Natural killer cell (primary cell): ENCODE results near the gene TIGD6. TPM values are rescaled to one million over a fixed set of nuclear protein-coding genes. Genes with fewer than 3 reads are reported as not detected.

Source experiments
- ATAC-seq, 3 donors: fragments of 150-1000 bp in 2 of 3; fragments of 200-7000 bp in 1 of 3; cut with Tn5 transposase; 1 replicate in 1 of 3; 2 replicates in 2 of 3; pipeline ENCODE4 v1.10.0; 2021; ENCODE audit warnings: mild to moderate bottlenecking in 2 of 3, moderate library complexity in 2 of 3
- DNase-seq, 2 donors: peaks; one replicate each; pipeline versions ENCODE4 v3.0.0 to v3.0.0-alpha.2; 2013 to 2021; ENCODE audit warnings: mixed read lengths in 1 of 2
- H3K27ac ChIP-seq: one replicate; pipeline ENCODE4 v1.5.1; 2013; ENCODE audit warnings: mild to moderate bottlenecking, low read length
- H3K27me3 ChIP-seq: one replicate; pipeline ENCODE4 v1.6.1; 2013; ENCODE audit warnings: low read length; ENCODE audit not compliant: control insufficient read depth, insufficient read depth
- H3K36me3 ChIP-seq: one replicate; pipeline ENCODE4 v1.6.1; 2013; ENCODE audit warnings: low read length; ENCODE audit not compliant: control insufficient read depth, insufficient read depth
- H3K4me1 ChIP-seq: one replicate; pipeline ENCODE4 v1.6.1; 2013; ENCODE audit warnings: low read length; ENCODE audit not compliant: control insufficient read depth, insufficient read depth
- H3K4me3 ChIP-seq: one replicate; pipeline ENCODE4 v1.5.1; 2013; ENCODE audit warnings: low read length
- H3K9me3 ChIP-seq: one replicate; pipeline ENCODE4 v1.6.1; 2013; ENCODE audit warnings: low read length; ENCODE audit not compliant: control insufficient read depth, insufficient read depth
- H3K27ac Mint-ChIP-seq, 2 donors: one replicate each; pipeline ENCODE4 v1.8.0; 2022; ENCODE audit warnings: mild to moderate bottlenecking in 2 of 2, mixed read lengths in 2 of 2, moderate library complexity in 1 of 2
- H3K27me3 Mint-ChIP-seq, 2 donors: one replicate each; pipeline ENCODE4 v1.8.0; 2022; ENCODE audit warnings: low read depth in 2 of 2, mixed read lengths in 2 of 2
- H3K36me3 Mint-ChIP-seq: one replicate; pipeline ENCODE4 v1.8.0; 2022; ENCODE audit warnings: mixed read lengths
- H3K4me1 Mint-ChIP-seq, 2 donors: one replicate each; pipeline ENCODE4 v1.8.0; 2022; ENCODE audit warnings: mixed read lengths in 2 of 2
- H3K4me3 Mint-ChIP-seq: one replicate; pipeline ENCODE4 v1.8.0; 2022; ENCODE audit warnings: mild to moderate bottlenecking, moderate library complexity, mixed read lengths
- H3K9me3 Mint-ChIP-seq, 2 donors: one replicate each; pipeline ENCODE4 v1.8.0; 2022; ENCODE audit warnings: mixed read lengths in 2 of 2
- CTCF ChIP-seq: fragments of 200-600 bp; IDR thresholded peaks from one replicate; pipeline ENCODE4 v1.8.0; 2022; ENCODE audit warnings: antibody characterized with exemption
- WGBS: methylation state at CpG from one replicate; pipeline ENCODE4 v1.1.7; 2013; ENCODE audit warnings: missing lambda C conversion rate; ENCODE audit not compliant: insufficient coverage; 5-methylcytosine and 5-hydroxymethylcytosine counted together
- intact Hi-C: fragments of 100-400 bp; cut with micrococcal nuclease; formaldehyde crosslinking; loops from one replicate; pipeline ENCODE4 v1.14.2; 2022
- total RNA-seq, 4 donors: library from RNA; stranded (reverse); fragments of 120-200 nt in 1 of 4; gene quantifications; one replicate each; pipeline versions ENCODE4 v1.2.3 to v1.2.4, GENCODE V29; 2013 to 2022

Gene TIGD6
- total RNA-seq, 3 donors from 2014 or later (not counting 1 experiment from before 2014, with no cell fraction given), result 1.8 to 3.9 (median 2.5) TPM

DNA sequence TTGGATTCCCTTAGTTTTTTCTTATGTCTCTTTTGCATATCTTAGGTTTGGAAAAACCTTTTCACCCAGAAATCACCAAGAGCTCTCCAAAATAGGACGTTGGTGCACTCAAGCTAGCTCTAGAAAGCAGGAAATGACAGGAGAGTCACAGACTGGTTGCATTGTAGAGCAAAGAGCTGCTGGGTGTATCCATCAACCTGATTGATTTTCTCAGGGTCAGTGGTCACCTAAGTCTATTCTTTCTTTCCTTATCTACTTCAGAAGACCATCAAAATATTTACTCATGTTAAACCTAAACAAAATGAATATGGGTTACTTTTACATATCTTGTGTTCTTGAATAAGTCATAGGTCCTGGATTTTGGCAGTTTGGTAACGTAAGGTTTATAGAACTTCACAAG, 25.0 kb downstream of the TIGD6 start:
- H3K27ac ChIP-seq, result no peak overlapping the region
- TF ChIP-seq CTCF, result no peak
- H3K27me3 Mint-ChIP-seq, result no peaks in the 10 kb centered on the region
- intact Hi-C loops, result no loop called here
- ATAC-seq (no peak), DNase-seq (no peak)
- no peak overlapping the region for H3K4me3 Mint-ChIP-seq
- H3K4me1 Mint-ChIP-seq, result peaks cover 0 to 15% of the 10 kb centered on the region in 2 donors
- peaks cover 20% of the 10 kb centered on the region for H3K36me3 ChIP-seq
- H3K9me3 Mint-ChIP-seq, result no peaks in the 10 kb centered on the region
- H3K27me3 ChIP-seq, result no peaks in the 10 kb centered on the region
- 65% methylated on average over 2 of the region's 2 CpGs for WGBS
- no peaks in the 10 kb centered on the region for H3K9me3 ChIP-seq
- no peaks in the 10 kb centered on the region for H3K4me1 ChIP-seq
- no peak overlapping the region for H3K27ac Mint-ChIP-seq
- no peak overlapping the region for H3K4me3 ChIP-seq
- H3K36me3 Mint-ChIP-seq, result peaks cover 2% of the 10 kb centered on the region

DNA sequence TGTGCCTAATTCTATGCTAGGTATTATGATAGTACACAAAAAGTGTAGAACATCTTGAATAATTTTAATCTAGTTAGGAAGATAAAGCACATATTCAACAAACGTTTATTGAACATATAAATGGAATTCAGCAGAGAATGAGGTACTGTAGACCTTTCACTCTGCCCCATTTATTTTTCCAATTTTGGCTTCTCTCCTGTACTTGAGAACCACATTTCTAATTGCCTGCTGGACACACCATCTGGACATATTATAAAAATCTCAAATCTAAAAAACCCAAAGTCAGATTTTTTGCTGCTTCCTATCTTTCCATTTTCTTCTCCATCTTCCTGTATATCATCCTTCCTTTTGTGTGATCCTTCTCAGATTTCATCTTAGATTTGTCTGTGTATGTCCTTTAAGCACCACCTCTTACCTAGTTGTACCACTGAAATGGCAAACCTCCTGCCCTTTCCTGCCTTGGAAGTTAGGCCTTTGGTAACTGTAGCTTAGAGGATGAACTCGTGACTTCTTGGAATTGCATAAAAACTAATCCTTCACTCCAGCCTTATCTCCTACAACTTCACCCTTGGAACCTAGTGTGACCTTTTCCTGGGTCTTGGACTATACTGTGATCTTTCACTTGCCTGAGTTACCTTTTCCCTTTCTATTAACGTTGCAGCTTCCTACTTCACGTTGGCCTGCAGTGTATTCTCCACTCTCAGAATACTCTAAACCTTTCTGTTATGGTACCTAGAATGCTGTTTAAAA, 31.1 kb downstream of the TIGD6 start:
- ATAC-seq, result no peak
- no peaks in the 10 kb centered on the region for H3K36me3 Mint-ChIP-seq
- no peak overlapping the region for H3K27ac ChIP-seq
- no peaks in the 10 kb centered on the region for H3K27me3 ChIP-seq
- H3K4me1 ChIP-seq, result no peaks in the 10 kb centered on the region
- 95% methylated on average over 4 of the region's 4 CpGs for WGBS
- no peak for TF ChIP-seq CTCF
- no peaks in the 10 kb centered on the region for H3K27me3 Mint-ChIP-seq
- no peak for DNase-seq
- intact Hi-C loops, result no loop called here
- H3K4me3 Mint-ChIP-seq, result no peak overlapping the region
- H3K4me1 Mint-ChIP-seq, result peaks cover 10 to 17% of the 10 kb centered on the region in 2 donors
- H3K9me3 ChIP-seq, result no peaks in the 10 kb centered on the region
- no peaks in the 10 kb centered on the region for H3K36me3 ChIP-seq
- no peaks in the 10 kb centered on the region for H3K9me3 Mint-ChIP-seq
- H3K27ac Mint-ChIP-seq, result no peak overlapping the region
- no peak overlapping the region for H3K4me3 ChIP-seq

DNA sequence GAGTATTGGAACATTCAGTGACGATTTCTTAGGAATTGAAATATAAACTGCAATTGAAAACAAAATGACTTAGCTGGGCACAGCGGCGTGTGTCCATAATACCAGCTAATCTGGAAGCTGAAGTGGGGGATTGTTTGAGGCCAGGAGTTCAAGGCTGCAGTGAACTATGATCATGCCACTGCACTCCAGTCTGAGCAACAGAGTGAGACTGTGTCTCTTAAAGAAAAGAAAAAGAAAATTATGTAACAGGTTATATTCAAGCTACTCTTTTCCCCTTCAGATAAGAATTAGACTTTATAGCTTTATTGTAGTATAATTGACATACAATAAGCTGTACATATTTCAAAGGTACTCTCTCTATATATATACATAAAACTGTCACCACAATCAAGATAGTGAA, 33.5 kb downstream of the TIGD6 start:
- Mint-ChIP-seq H3K4me3 (no peak overlapping the region), H3K4me1 (peaks cover 13 to 22% of the 10 kb centered on the region in 2 donors), H3K27me3 (no peaks in the 10 kb centered on the region), H3K36me3 (no peaks in the 10 kb centered on the region), H3K27ac (no peak overlapping the region), H3K9me3 (no peaks in the 10 kb centered on the region)
- H3K4me3 ChIP-seq, result no peak overlapping the region
- no peaks in the 10 kb centered on the region for H3K4me1 ChIP-seq
- H3K36me3 ChIP-seq, result no peaks in the 10 kb centered on the region
- H3K9me3 ChIP-seq, result no peaks in the 10 kb centered on the region
- ATAC-seq (no peak), DNase-seq (no peak)
- WGBS, result 98% methylated on average over 3 of the region's 3 CpGs
- intact Hi-C loops, result no loop called here
- H3K27ac ChIP-seq, result no peak overlapping the region
- H3K27me3 ChIP-seq, result no peaks in the 10 kb centered on the region
- no peak for TF ChIP-seq CTCF

GRCh38 chr5:149963729-149964128, 36.7 kb downstream of the TIGD6 start:
- H3K27ac Mint-ChIP-seq, result no peak overlapping the region
- intact Hi-C loops, result no loop called here
- Histone ChIP-seq H3K4me3 (no peak overlapping the region), H3K27ac (no peak overlapping the region), H3K9me3 (no peaks in the 10 kb centered on the region), H3K4me1 (peaks cover 17% of the 10 kb centered on the region), H3K36me3 (no peaks in the 10 kb centered on the region), H3K27me3 (no peaks in the 10 kb centered on the region)
- ATAC-seq (no peak), DNase-seq (no peak)
- no peak overlapping the region for H3K4me3 Mint-ChIP-seq
- 93% methylated on average over 3 of the region's 3 CpGs for WGBS
- no peaks in the 10 kb centered on the region for H3K36me3 Mint-ChIP-seq
- TF ChIP-seq CTCF, result no peak
- H3K9me3 Mint-ChIP-seq, result no peaks in the 10 kb centered on the region
- no peaks in the 10 kb centered on the region for H3K27me3 Mint-ChIP-seq
- H3K4me1 Mint-ChIP-seq, result peaks cover 36 to 38% of the 10 kb centered on the region in 2 donors
